SJCRH30 (cell line): ENCODE measurements around the gene KRTAP5-2. TPM values are rescaled to one million over a fixed set of nuclear protein-coding genes. Genes with fewer than 3 reads are reported as not detected.

Source experiments
- DNase-seq, 2 experiments: peaks; one replicate each; pipeline ENCODE4 v3.0.0-alpha.2; 2015 to 2020
- H3K27ac ChIP-seq: fragments of 250-450 bp; sonication (Bioruptor Pico); 2 replicates; pipeline ENCODE4 v1.5.1; 2020; ENCODE audit warnings: mild to moderate bottlenecking, moderate library complexity
- H3K27me3 ChIP-seq: fragments of 250-450 bp; sonication (Bioruptor Pico); 2 replicates; pipeline ENCODE4 v1.5.1; 2020; ENCODE audit warnings: mild to moderate bottlenecking, moderate library complexity
- H3K36me3 ChIP-seq: fragments of 250-450 bp; sonication (Bioruptor Pico); 2 replicates; pipeline ENCODE4 v1.5.1; 2020; ENCODE audit warnings: mild to moderate bottlenecking, moderate library complexity
- H3K4me1 ChIP-seq: fragments of 250-450 bp; sonication (Bioruptor Pico); 2 replicates; pipeline ENCODE4 v1.5.1; 2020; ENCODE audit warnings: mild to moderate bottlenecking, moderate library complexity
- H3K4me3 ChIP-seq: fragments of 250-450 bp; sonication (Bioruptor Pico); 2 replicates; pipeline ENCODE4 v1.5.1; 2020; ENCODE audit warnings: mild to moderate bottlenecking, moderate library complexity
- H3K9me3 ChIP-seq: fragments of 250-450 bp; sonication (Bioruptor Pico); replicated peaks from 2 replicates; pipeline ENCODE4 v1.5.1; 2020; ENCODE audit warnings: mild to moderate bottlenecking, moderate library complexity
- total RNA-seq: library from RNA; depleted of rRNA; stranded (reverse); fragments of >200 nt; shearing (Covaris generic); gene quantifications from 2 replicates; pipeline ENCODE4 v1.2.3, GENCODE V29; 2014

Gene KRTAP5-2
- total RNA-seq, 1 experiment from 2014 or later: not detected

- Histone ChIP-seq H3K9me3 (no peaks in the 10 kb centered on the region), H3K27ac (no peak overlapping the region), H3K4me1 (no peaks in the 10 kb centered on the region; the same call in 1 of the 2 replicates), H3K4me3 (no peak overlapping the region), H3K27me3 (peaks cover 17% of the 10 kb centered on the region), H3K36me3 (no peaks in the 10 kb centered on the region)
- DNase-seq: no peak
These were observed 27.6 kb downstream of the KRTAP5-2 start for GRCh38 chr11:1570531-1570895.

GRCh38 chr11:1570001-1570453 is 28.1 kb downstream of the KRTAP5-2 start:
- DNase-seq: no peak
- Histone ChIP-seq H3K4me1 (peaks cover 3% of the 10 kb centered on the region; the same call in 1 of the 2 replicates), H3K9me3 (no peaks in the 10 kb centered on the region), H3K4me3 (no peak overlapping the region), H3K27me3 (peaks cover 17% of the 10 kb centered on the region), H3K27ac (no peak overlapping the region), H3K36me3 (no peaks in the 10 kb centered on the region)

GRCh38 chr11:1569251-1569780 is 28.8 kb downstream of the KRTAP5-2 start:
- H3K4me3 ChIP-seq: no peak overlapping the region
- no peaks in the 10 kb centered on the region for H3K36me3 ChIP-seq
- no peak for DNase-seq
- peaks cover 13% of the 10 kb centered on the region; the same call in 1 of the 2 replicates for H3K27me3 ChIP-seq
- peaks cover 10% of the 10 kb centered on the region for H3K4me1 ChIP-seq
- no peak overlapping the region for H3K27ac ChIP-seq
- no peaks in the 10 kb centered on the region for H3K9me3 ChIP-seq

GRCh38 chr11:1568441-1568911 is 29.6 kb downstream of the KRTAP5-2 start:
- Histone ChIP-seq H3K27me3 (peaks cover 5% of the 10 kb centered on the region; the same call in 1 of the 2 replicates), H3K9me3 (no peaks in the 10 kb centered on the region), H3K36me3 (no peaks in the 10 kb centered on the region), H3K4me3 (no peak overlapping the region), H3K27ac (no peak overlapping the region), H3K4me1 (peaks cover 15% of the 10 kb centered on the region)
- DNase-seq: no peak

GRCh38 chr11:1567721-1568100 is 30.4 kb downstream of the KRTAP5-2 start:
- H3K27ac ChIP-seq: no peak overlapping the region
- H3K36me3 ChIP-seq: no peaks in the 10 kb centered on the region
- no peak for DNase-seq
- no peaks in the 10 kb centered on the region for H3K9me3 ChIP-seq
- H3K4me1 ChIP-seq: peaks cover 15% of the 10 kb centered on the region
- no peaks in the 10 kb centered on the region for H3K27me3 ChIP-seq
- no peak overlapping the region for H3K4me3 ChIP-seq

- H3K27ac ChIP-seq: no peak overlapping the region
- H3K4me3 ChIP-seq: no peak overlapping the region
- DNase-seq: no peak
- no peaks in the 10 kb centered on the region for H3K9me3 ChIP-seq
- peaks cover 15% of the 10 kb centered on the region for H3K4me1 ChIP-seq
- no peaks in the 10 kb centered on the region for H3K27me3 ChIP-seq
- no peaks in the 10 kb centered on the region for H3K36me3 ChIP-seq
These were observed 30.9 kb downstream of the KRTAP5-2 start for GRCh38 chr11:1567052-1567720.

GRCh38 chr11:1566381-1567051 is 31.6 kb downstream of the KRTAP5-2 start:
- Histone ChIP-seq H3K27me3 (no peaks in the 10 kb centered on the region), H3K9me3 (no peaks in the 10 kb centered on the region), H3K27ac (no peak overlapping the region), H3K4me1 (peaks cover 15% of the 10 kb centered on the region), H3K4me3 (no peak overlapping the region), H3K36me3 (no peaks in the 10 kb centered on the region)
- no peak for DNase-seq

- no peak for DNase-seq
- Histone ChIP-seq H3K36me3 (no peaks in the 10 kb centered on the region), H3K4me1 (peaks cover 15% of the 10 kb centered on the region), H3K4me3 (no peak overlapping the region), H3K27ac (no peak overlapping the region), H3K27me3 (no peaks in the 10 kb centered on the region), H3K9me3 (no peaks in the 10 kb centered on the region)
These were observed 32.2 kb downstream of the KRTAP5-2 start for GRCh38 chr11:1565904-1566247.

GRCh38 chr11:1565173-1565903 is 32.8 kb downstream of the KRTAP5-2 start:
- Histone ChIP-seq H3K4me3 (no peak overlapping the region), H3K9me3 (no peaks in the 10 kb centered on the region), H3K4me1 (peaks cover 15% of the 10 kb centered on the region), H3K36me3 (no peaks in the 10 kb centered on the region), H3K27me3 (no peaks in the 10 kb centered on the region), H3K27ac (no peak overlapping the region)
- DNase-seq: peak in 1 of 2 experiments; percentile 38

- Histone ChIP-seq H3K36me3 (no peaks in the 10 kb centered on the region), H3K4me3 (no peak overlapping the region), H3K9me3 (no peaks in the 10 kb centered on the region), H3K27ac (no peak overlapping the region), H3K4me1 (peaks cover 15% of the 10 kb centered on the region), H3K27me3 (no peaks in the 10 kb centered on the region)
- DNase-seq: peak; percentile 88 to 89
These were observed 33.4 kb downstream of the KRTAP5-2 start for GRCh38 chr11:1564535-1565172.

- no peaks in the 10 kb centered on the region for H3K9me3 ChIP-seq
- H3K36me3 ChIP-seq: no peaks in the 10 kb centered on the region
- no peaks in the 10 kb centered on the region for H3K27me3 ChIP-seq
- no peak overlapping the region for H3K27ac ChIP-seq
- DNase-seq: no peak
- peaks cover 18% of the 10 kb centered on the region for H3K4me1 ChIP-seq
- H3K4me3 ChIP-seq: no peak overlapping the region
These were observed 34.2 kb downstream of the KRTAP5-2 start for GRCh38 chr11:1563697-1564534.

- Histone ChIP-seq H3K4me3 (no peak overlapping the region), H3K9me3 (no peaks in the 10 kb centered on the region), H3K27ac (no peak overlapping the region), H3K27me3 (no peaks in the 10 kb centered on the region), H3K4me1 (peaks cover 21% of the 10 kb centered on the region), H3K36me3 (no peaks in the 10 kb centered on the region)
- DNase-seq: no peak
These were observed 34.9 kb downstream of the KRTAP5-2 start for GRCh38 chr11:1563149-1563638.

GRCh38 chr11:1562469-1563148 is 35.5 kb downstream of the KRTAP5-2 start:
- Histone ChIP-seq H3K36me3 (no peaks in the 10 kb centered on the region), H3K9me3 (no peaks in the 10 kb centered on the region), H3K4me3 (no peak overlapping the region), H3K27me3 (no peaks in the 10 kb centered on the region), H3K27ac (no peak overlapping the region), H3K4me1 (peaks cover 21% of the 10 kb centered on the region)
- DNase-seq: no peak
